Cardiac muscle cell (in vitro differentiated cells and primary cell): ENCODE results near the gene PSMB7. TPM values are rescaled to one million over a fixed set of nuclear protein-coding genes. Genes with fewer than 3 reads are reported as not detected.

Experiments used
- DNase-seq, 2 donors: peaks; one replicate each; pipeline versions ENCODE4 v3.0.0 to v3.0.0-alpha.2; 2010 to 2017; ENCODE audit warnings: low read depth in 1 of 2, low spot score in 1 of 2
- H3K27ac ChIP-seq: fragments of 200-600 bp; sonication (generic); 2 replicates; pipeline ENCODE4 v1.5.1; 2016
- H3K27me3 ChIP-seq: fragments of 200-600 bp; sonication (generic); 2 replicates; pipeline ENCODE4 v1.6.0; 2016; ENCODE audit warnings: control low read depth
- H3K36me3 ChIP-seq: fragments of 200-600 bp; sonication (generic); 2 replicates; pipeline ENCODE4 v1.5.1; 2016; ENCODE audit warnings: control low read depth
- H3K4me1 ChIP-seq: fragments of 200-600 bp; sonication (generic); 2 replicates; pipeline ENCODE4 v1.8.1; 2017; ENCODE audit warnings: low read depth, mild to moderate bottlenecking, mixed run types
- H3K4me3 ChIP-seq: fragments of 200-600 bp; sonication (generic); 2 replicates; pipeline ENCODE4 v1.5.1; 2016; ENCODE audit warnings: mild to moderate bottlenecking
- H3K9me3 ChIP-seq: fragments of 200-600 bp; sonication (generic); 2 replicates; pipeline ENCODE4 v1.5.1; 2017; ENCODE audit warnings: low read depth, mild to moderate bottlenecking, control low read depth
- polyA plus RNA-seq: library from polyadenylated mRNA; unstranded; fragments of >200 nt; fragmentation: Nextera tagmentation; extraction: Ambion mirVana; gene quantifications from 2 replicates; pipeline ENCODE4 v1.2.1, GENCODE V29; 2016
- total RNA-seq: library from RNA; depleted of rRNA; stranded (reverse); fragments of >200 nt; gene quantifications from 2 replicates; pipeline ENCODE4 v1.2.3, GENCODE V29; 2016
- TF ChIP-seq, protein P1 (sequence below): IDR thresholded peaks from 2 replicates; pipeline ENCODE4 v1.5.1; 2012; ENCODE audit warnings: low read depth, mild to moderate bottlenecking, low read length

The PSMB7 gene
- total and polyA plus RNA-seq, 2 experiments from 2014 or later = 160 to 282 TPM

DNA sequence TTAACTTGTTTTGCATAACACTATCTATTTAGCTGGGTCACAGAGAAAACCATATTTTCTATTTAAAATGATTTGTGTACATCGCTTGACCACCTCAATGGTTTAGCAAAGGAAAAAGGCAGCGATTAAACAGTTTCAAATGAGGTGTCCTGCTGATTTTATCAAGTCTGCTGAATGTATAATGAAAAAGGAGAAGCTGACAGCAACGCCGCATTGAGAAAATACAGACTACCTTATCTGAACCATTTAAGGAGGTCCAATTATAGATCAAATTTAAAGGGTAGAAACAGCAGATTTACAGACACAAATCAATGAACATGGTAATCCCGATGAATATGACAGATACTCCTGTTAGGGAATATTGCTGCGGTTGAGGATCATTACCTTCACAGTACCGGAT is 29.6 kb downstream of the PSMB7 start:
- no peak overlapping the region for H3K4me3 ChIP-seq
- H3K36me3 ChIP-seq = no peaks in the 10 kb centered on the region
- peaks cover 31% of the 10 kb centered on the region for H3K4me1 ChIP-seq
- H3K9me3 ChIP-seq = no peaks in the 10 kb centered on the region
- no peak overlapping the region for H3K27ac ChIP-seq
- TF ChIP-seq, protein P1, sequence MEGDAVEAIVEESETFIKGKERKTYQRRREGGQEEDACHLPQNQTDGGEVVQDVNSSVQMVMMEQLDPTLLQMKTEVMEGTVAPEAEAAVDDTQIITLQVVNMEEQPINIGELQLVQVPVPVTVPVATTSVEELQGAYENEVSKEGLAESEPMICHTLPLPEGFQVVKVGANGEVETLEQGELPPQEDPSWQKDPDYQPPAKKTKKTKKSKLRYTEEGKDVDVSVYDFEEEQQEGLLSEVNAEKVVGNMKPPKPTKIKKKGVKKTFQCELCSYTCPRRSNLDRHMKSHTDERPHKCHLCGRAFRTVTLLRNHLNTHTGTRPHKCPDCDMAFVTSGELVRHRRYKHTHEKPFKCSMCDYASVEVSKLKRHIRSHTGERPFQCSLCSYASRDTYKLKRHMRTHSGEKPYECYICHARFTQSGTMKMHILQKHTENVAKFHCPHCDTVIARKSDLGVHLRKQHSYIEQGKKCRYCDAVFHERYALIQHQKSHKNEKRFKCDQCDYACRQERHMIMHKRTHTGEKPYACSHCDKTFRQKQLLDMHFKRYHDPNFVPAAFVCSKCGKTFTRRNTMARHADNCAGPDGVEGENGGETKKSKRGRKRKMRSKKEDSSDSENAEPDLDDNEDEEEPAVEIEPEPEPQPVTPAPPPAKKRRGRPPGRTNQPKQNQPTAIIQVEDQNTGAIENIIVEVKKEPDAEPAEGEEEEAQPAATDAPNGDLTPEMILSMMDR = no peak
- H3K27me3 ChIP-seq = no peaks in the 10 kb centered on the region
- DNase-seq = no peak

DNA sequence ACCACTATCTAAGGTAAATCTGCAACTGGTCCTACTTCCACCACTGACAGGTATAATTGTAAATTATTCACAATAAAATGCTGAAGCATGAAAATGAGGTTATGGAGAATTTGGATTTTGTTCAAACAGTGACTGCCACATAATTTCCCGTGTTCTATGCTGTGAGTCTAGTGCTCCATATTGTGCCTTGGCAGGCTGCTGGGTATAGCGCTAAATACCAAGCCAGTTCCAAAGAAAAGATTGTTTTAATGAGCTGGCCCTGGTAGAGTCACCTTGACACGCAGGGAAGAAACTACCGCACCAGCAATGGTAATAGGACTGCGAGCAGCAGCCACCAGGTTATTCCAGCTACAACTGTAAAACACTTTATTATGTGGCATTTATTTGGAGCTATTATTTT is 30.4 kb downstream of the PSMB7 start:
- Histone ChIP-seq H3K9me3 (no peaks in the 10 kb centered on the region), H3K36me3 (no peaks in the 10 kb centered on the region), H3K27ac (no peak overlapping the region), H3K27me3 (no peaks in the 10 kb centered on the region), H3K4me3 (no peak overlapping the region), H3K4me1 (peaks cover 30% of the 10 kb centered on the region)
- TF ChIP-seq, protein P1 = no peak
- DNase-seq = no peak

DNA sequence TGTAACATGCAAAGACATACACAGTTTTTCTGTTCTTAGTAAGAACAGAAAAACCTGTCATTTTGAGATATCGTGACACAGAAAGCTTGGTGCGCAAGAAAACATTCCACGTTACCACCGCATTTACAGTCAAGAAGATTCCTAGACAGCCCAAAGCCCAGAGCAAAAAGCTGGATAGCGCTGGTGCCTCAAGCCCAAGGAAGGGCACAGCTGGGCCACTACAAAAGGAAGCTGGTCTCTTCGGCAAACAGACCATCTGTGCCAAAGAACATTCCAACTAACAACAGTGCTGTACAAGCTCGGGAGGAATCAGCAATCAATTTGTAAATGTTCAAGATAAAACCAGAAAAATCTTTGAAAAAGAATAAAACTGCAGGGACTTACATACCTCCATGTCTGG is 31.0 kb downstream of the PSMB7 start:
- H3K27me3 ChIP-seq = no peaks in the 10 kb centered on the region
- DNase-seq = no peak
- no peak overlapping the region for H3K4me3 ChIP-seq
- no peak overlapping the region for H3K27ac ChIP-seq
- no peaks in the 10 kb centered on the region for H3K36me3 ChIP-seq
- TF ChIP-seq, protein P1 = no peak
- H3K4me1 ChIP-seq = peaks cover 30% of the 10 kb centered on the region
- no peaks in the 10 kb centered on the region for H3K9me3 ChIP-seq

DNA sequence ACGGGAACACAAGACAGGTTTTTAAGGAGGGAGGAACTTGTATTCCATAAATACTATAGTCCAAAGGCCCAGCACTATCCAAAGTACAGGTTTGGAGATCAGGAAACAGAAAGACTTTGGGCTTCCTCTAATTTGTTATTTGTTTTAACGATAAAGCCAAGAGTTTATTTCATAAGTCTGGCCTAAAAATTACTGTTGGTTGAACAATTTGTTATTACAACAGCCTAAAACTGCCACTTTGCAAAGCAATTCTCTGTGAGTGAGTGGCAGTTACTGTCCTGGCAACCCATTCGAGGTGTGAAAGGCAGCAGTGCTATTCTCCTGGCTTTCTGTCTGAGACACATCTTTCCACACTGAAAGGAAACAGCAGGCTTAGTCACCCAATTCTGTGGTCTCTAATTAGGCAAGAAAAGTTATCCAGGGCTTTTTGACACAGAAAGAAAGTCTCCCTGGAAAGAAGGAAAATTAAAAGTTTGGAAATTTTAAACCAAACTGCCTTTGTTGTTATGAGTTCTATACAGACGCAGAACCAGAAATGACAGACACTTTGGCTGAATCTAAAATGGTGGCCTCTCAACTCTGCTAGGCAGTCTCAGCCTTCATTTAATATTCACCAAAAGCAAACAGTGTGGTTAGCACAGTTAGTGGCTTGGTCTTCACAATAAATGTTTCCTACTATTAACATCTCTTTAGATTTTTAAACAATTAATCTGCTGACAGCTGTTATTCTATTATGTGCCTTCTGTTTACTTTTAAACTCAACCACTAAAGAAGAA is 33.9 kb downstream of the PSMB7 start:
- DNase-seq = peak in 1 of 2 donors; percentile 68
- TF ChIP-seq, protein P1 = no peak
- no peaks in the 10 kb centered on the region for H3K36me3 ChIP-seq
- H3K4me3 ChIP-seq = no peak overlapping the region
- H3K4me1 ChIP-seq = peaks cover 26% of the 10 kb centered on the region
- no peak overlapping the region for H3K27ac ChIP-seq
- no peaks in the 10 kb centered on the region for H3K9me3 ChIP-seq
- no peaks in the 10 kb centered on the region for H3K27me3 ChIP-seq

DNA sequence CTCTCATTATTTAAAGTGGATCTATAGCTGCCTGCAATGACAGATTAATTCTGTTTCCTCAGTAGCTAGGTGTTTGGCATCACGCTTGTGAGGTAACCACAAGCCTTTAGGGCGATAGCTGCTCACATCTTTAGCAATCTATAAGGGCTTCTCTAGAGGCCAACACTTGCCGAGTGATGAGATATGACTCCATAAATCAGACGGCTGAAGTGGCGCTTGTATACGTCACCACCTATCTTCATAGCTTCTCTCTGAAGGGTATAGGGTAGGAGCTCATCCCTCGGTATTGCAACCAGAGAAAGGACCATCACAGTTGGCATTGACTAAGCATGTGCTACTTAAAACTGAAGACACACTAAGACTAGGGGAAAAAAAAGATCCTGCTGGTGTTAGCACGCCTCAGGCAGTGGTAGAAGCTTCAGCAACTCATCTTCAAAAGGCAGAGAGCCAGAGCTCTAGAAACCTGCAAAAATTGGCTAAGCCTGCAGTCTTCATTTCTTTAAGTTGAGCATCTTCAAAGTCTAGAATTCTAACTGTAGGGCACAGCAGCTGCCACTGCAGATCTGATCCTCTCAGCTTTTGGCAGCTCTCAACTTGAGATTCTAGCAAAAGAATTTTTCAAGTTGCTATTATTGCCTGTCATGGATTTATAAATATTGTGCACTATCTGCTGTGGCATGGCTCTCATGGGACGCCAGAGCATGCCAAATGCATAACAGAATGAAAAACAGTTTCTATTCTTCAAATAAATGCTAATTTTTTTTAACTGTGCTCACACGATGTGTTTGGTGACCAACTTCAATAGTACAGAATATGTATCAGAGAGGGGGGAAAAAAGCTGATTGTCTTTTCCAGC is 37.5 kb downstream of the PSMB7 start:
- H3K9me3 ChIP-seq = no peaks in the 10 kb centered on the region
- TF ChIP-seq, protein P1 = no peak
- H3K4me1 ChIP-seq = peaks cover 10% of the 10 kb centered on the region
- H3K4me3 ChIP-seq = no peak overlapping the region
- no peaks in the 10 kb centered on the region for H3K27me3 ChIP-seq
- no peak overlapping the region for H3K27ac ChIP-seq
- no peaks in the 10 kb centered on the region for H3K36me3 ChIP-seq
- DNase-seq = no peak
